ENCODE data around the gene MAMLD1.

The MAMLD1 gene

DNA sequence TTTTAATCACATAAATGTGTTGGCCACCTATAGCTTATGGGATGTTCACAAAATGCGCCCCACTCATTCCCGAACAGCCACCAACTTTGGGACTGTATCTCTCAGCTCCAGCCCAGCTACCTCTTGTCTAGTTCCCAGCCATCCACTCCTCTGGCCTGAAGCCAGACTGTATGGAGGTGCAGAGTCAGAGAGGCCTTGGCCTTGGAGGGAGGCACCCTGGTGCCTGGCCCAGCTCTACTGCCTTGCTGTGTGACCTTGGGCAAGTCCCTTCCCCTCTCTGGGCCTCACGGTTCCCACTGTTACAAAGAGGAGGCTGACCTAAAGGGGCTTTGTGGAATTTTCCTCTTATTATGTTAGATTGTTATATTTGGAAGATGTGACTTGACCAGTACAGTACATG lies 13.9 kb downstream of the MAMLD1 start:
- Mint-ChIP-seq H3K4me1 (ENCODE audit: low read depth in 2 of 2) (peaks cover 2 to 5% of the 10 kb centered on the region in 2 donors), H3K4me3 (no peak overlapping the region), H3K36me3 (ENCODE audit: insufficient read depth) (no peaks in the 10 kb centered on the region), H3K27ac (no peak overlapping the region), H3K27me3 (no peaks in the 10 kb centered on the region), H3K9me3 (no peaks in the 10 kb centered on the region)
- DNase-seq (no peak), ATAC-seq (replicated peaks) (no peak)

DNA sequence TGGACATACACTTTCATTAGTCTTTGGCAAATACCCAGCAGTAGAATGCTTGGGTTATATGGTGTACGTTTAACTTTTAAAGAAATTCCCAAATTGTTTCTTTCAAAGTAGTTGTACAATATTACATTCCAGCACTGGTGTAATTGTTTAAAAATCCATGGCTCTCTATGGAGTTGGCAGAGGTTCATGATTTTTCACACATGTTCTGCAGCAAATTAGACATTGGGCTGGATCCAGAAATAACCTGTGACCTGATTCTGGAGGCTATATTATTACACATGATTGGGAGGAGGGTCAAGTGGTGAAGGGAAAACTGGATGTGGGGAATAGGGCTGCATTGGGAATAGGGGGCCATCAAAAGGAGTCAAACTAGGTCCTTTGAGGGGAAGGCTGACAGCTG lies 41.9 kb downstream of the MAMLD1 start:
- DNase-seq (no peak), ATAC-seq (replicated peaks) (no peak)
- no peaks in the 10 kb centered on the region for H3K36me3 Mint-ChIP-seq (ENCODE audit: insufficient read depth)
- no peaks in the 10 kb centered on the region for H3K9me3 Mint-ChIP-seq
- H3K27me3 Mint-ChIP-seq: no peaks in the 10 kb centered on the region
- no peak overlapping the region for H3K27ac Mint-ChIP-seq
- no peak overlapping the region for H3K4me3 Mint-ChIP-seq
- peaks cover 0 to 11% of the 10 kb centered on the region in 2 donors for H3K4me1 Mint-ChIP-seq (ENCODE audit: low read depth in 2 of 2)

DNA sequence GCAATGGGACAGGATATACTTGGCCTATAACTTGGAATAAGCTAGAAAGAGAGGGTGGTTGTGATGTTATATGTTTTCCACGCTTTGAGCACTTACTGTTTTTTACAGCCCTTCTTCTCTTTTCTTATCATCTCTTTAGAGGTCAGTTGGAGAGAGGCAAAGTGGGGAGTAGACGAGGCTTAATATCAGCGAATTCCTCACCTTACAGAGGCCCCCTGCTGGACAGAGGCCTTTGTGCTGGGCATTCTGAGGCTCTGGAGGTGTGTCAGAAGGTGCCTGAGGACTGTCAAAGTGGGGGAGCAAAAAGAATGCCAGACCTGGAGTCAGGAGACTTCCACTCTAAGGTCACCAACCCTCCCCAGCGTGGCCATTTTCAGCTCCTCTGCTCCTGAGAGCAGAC lies 42.5 kb downstream of the MAMLD1 start:
- Mint-ChIP-seq H3K36me3 (ENCODE audit: insufficient read depth) (no peaks in the 10 kb centered on the region), H3K27me3 (no peaks in the 10 kb centered on the region), H3K9me3 (no peaks in the 10 kb centered on the region), H3K4me1 (ENCODE audit: low read depth in 2 of 2) (peaks cover 5 to 17% of the 10 kb centered on the region in 2 donors), H3K27ac (no peak overlapping the region), H3K4me3 (no peak overlapping the region)
- ATAC-seq (replicated peaks) (no peak), DNase-seq (no peak)

DNA sequence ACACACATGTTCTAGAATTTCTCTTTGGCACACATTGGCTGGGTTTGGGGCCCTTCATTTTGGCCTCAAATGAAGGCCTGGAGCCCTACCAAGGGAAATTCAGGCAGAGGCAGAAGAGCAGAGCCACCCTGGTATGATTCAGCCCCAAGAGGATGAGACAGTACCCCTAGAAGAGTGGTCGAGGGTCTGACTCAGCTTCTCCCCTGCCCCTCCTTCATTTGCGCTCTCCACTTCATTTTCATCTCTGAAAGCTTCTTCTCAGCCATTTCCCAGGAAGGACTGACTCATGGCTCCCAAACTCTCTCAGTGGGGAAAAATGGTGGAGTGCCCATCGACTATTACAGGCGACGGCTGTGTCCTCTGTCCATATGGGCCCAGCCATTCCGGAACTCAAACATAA lies 43.5 kb downstream of the MAMLD1 start:
- H3K4me3 Mint-ChIP-seq: no peak overlapping the region
- DNase-seq: no peak
- no peaks in the 10 kb centered on the region for H3K9me3 Mint-ChIP-seq
- no peaks in the 10 kb centered on the region for H3K36me3 Mint-ChIP-seq (ENCODE audit: insufficient read depth)
- no peak for ATAC-seq (replicated peaks)
- H3K27ac Mint-ChIP-seq: no peak overlapping the region
- peaks cover 11 to 21% of the 10 kb centered on the region in 2 donors for H3K4me1 Mint-ChIP-seq (ENCODE audit: low read depth in 2 of 2)
- H3K27me3 Mint-ChIP-seq: no peaks in the 10 kb centered on the region

DNA sequence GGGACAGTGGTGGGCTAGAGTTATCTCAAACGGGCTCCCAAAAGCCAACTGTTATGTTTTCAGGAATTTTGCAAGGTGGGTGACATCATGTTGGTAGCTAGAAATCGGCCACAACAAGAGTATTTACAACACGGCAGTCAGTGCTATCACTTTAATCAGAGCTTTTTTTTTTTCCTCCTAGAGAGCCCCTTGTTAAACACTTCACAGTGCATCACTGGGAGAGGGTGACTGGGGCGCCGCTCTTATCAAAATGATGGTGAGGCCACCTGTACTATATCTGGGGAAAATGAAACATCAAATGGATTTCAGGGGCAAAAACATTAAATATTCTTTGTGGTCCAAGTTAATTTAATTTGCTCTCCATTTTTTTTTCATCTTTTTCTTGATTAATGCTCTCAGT lies 44.9 kb downstream of the MAMLD1 start:
- DNase-seq (no peak), ATAC-seq (replicated peaks) (no peak)
- Mint-ChIP-seq H3K9me3 (no peaks in the 10 kb centered on the region), H3K4me1 (ENCODE audit: low read depth in 2 of 2) (peaks cover 13 to 21% of the 10 kb centered on the region in 2 donors), H3K4me3 (no peak overlapping the region), H3K36me3 (ENCODE audit: insufficient read depth) (no peaks in the 10 kb centered on the region), H3K27me3 (no peaks in the 10 kb centered on the region), H3K27ac (no peak overlapping the region)

DNA sequence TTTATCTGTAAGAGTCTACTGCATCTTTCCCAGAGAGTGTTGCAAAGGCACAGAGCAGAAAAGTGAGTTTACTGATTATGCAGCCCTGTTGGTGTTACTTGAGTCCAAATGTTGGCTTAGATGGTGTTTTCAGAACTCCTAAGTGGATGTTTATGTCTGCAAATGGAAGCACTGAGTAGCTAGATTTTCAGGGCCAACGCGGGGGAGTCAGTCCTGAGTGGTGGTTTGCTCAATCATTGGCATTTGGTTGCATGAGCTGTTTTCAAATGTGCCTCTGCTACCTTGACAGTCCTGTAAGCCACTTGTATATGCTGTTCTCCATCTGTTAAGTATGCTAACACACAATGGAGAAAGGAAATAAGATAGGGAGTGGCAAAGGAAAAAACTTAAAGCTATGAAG lies 45.4 kb downstream of the MAMLD1 start:
- no peaks in the 10 kb centered on the region for H3K36me3 Mint-ChIP-seq (ENCODE audit: insufficient read depth)
- H3K4me3 Mint-ChIP-seq: no peak overlapping the region
- no peak overlapping the region for H3K27ac Mint-ChIP-seq
- DNase-seq: no peak
- no peak for ATAC-seq (replicated peaks)
- H3K4me1 Mint-ChIP-seq (ENCODE audit: low read depth in 2 of 2): peaks cover 13 to 18% of the 10 kb centered on the region in 2 donors
- no peaks in the 10 kb centered on the region for H3K9me3 Mint-ChIP-seq
- H3K27me3 Mint-ChIP-seq: no peaks in the 10 kb centered on the region

DNA sequence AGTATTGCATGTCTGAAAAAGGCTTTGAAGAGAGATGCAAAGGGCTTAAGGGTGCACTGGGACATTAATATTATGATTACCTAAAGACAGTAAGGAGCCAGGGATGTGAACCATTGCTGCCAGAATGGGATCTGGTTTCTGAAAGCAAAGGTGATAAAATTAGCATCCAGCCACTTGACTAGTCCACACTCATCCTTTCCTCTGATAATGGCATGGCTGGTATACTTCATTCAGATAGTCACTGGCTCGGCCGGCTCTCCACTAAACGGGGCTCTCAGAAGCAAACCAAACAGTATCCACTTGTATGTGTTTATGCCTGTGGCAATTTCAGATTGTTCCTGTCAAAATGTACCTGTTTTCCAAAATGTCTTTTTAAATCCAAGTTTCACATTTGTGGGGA lies 46.4 kb downstream of the MAMLD1 start:
- Mint-ChIP-seq H3K4me3 (no peak overlapping the region), H3K9me3 (no peaks in the 10 kb centered on the region), H3K27me3 (no peaks in the 10 kb centered on the region), H3K36me3 (ENCODE audit: insufficient read depth) (no peaks in the 10 kb centered on the region), H3K27ac (no peak overlapping the region), H3K4me1 (ENCODE audit: low read depth in 2 of 2) (peaks cover 13 to 16% of the 10 kb centered on the region in 2 donors)
- ATAC-seq (replicated peaks) (no peak), DNase-seq (no peak)

DNA sequence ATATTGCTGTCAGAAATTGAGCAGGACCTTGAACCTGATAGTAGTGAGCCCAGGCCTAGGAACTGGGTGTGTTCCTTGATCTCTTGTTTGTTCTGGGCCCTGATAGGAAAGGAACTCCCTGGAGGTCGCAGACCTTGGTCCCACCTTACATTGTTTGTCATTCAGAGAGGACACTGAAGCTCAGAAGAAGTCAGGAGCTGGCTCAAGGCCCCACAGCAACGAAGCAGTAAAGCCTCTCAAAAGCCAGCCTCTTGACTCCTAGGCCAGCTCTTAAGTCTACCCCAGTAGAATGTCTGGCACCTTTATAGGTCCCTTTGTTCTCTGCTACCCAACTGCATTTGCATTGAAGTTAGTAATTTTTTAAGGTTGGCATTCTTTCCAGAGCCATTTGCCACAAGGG lies 46.8 kb downstream of the MAMLD1 start:
- peaks cover 13 to 16% of the 10 kb centered on the region in 2 donors for H3K4me1 Mint-ChIP-seq (ENCODE audit: low read depth in 2 of 2)
- no peaks in the 10 kb centered on the region for H3K27me3 Mint-ChIP-seq
- H3K27ac Mint-ChIP-seq: peak overlapping the region in 1 of 2 donors; percentile 41
- no peaks in the 10 kb centered on the region for H3K9me3 Mint-ChIP-seq
- DNase-seq (no peak), ATAC-seq (replicated peaks) (peak; percentile 25)
- no peaks in the 10 kb centered on the region for H3K36me3 Mint-ChIP-seq (ENCODE audit: insufficient read depth)
- H3K4me3 Mint-ChIP-seq: peak overlapping the region; percentile 25 to 37

DNA sequence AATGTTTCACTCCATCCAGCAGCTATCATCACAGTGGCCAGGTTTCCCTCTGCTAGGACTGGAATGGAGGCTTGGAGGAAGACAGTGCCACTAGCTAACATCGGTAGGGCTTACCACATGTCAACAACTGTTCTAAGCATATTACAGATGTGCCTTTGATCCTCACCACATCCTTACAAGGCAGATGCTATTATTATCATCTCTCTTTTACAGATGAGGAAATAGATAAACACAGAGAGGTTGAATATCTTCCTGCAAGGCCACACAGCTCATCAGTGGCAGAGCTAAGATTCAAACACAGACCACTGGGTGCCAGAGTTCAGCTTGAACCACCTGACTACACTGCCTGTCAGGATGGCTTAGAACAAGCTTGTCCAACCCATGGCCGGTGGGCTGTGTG lies 47.4 kb downstream of the MAMLD1 start:
- no peaks in the 10 kb centered on the region for H3K36me3 Mint-ChIP-seq (ENCODE audit: insufficient read depth)
- H3K9me3 Mint-ChIP-seq: no peaks in the 10 kb centered on the region
- ATAC-seq (replicated peaks) (peak; percentile 97), DNase-seq (peak; percentile 0 to 14 (median 1))
- H3K27me3 Mint-ChIP-seq: no peaks in the 10 kb centered on the region
- peaks cover 13 to 16% of the 10 kb centered on the region in 2 donors for H3K4me1 Mint-ChIP-seq (ENCODE audit: low read depth in 2 of 2)
- peak overlapping the region; percentile 13 to 41 for H3K27ac Mint-ChIP-seq
- H3K4me3 Mint-ChIP-seq: peak overlapping the region; percentile 25 to 37

DNA sequence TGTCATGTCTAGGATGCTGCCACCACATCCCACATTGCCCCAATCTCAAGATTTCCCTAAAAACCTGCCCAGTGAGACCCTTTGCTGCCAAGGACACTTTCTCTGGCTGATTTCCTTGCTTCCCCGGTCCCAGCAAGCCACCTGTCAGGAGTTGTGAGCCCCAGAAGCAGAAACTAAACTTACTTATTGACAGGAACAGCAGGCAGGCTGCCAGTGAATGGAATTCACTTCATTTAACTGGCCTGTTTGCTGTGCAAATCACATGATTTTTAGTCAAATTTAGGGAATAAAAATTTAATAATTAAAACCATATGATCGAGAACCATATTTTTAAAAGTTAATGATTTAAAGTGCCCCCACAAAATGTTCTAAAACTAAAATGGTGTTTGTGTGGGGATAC lies 48.5 kb downstream of the MAMLD1 start:
- Mint-ChIP-seq H3K4me1 (ENCODE audit: low read depth in 2 of 2) (peaks cover 13 to 16% of the 10 kb centered on the region in 2 donors), H3K27ac (no peak overlapping the region), H3K36me3 (ENCODE audit: insufficient read depth) (no peaks in the 10 kb centered on the region), H3K4me3 (no peak overlapping the region), H3K9me3 (no peaks in the 10 kb centered on the region), H3K27me3 (no peaks in the 10 kb centered on the region)
- DNase-seq (no peak), ATAC-seq (replicated peaks) (no peak)

DNA sequence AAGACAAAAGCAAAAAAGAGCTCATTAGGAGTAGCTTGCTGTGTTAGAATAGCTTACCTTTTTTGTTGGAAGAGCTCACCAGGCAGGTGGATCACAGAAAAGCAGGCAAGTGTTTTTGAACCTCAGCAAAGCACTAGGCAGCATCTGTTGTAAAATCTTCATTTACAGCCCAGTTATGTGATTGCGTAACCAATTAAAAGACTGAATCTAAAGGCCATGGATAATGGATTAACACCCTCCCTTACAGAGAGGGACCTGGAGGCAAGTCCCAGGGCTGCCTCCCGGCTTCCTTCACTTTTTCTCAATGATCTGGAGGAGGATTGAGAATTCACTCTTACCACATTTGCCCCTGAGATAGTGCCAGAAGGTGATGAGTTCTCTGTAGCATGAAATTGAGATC lies 51.1 kb downstream of the MAMLD1 start:
- Mint-ChIP-seq H3K4me3 (no peak overlapping the region), H3K4me1 (ENCODE audit: low read depth in 2 of 2) (peaks cover 13 to 16% of the 10 kb centered on the region in 2 donors), H3K9me3 (no peaks in the 10 kb centered on the region), H3K36me3 (ENCODE audit: insufficient read depth) (no peaks in the 10 kb centered on the region), H3K27me3 (no peaks in the 10 kb centered on the region), H3K27ac (no peak overlapping the region)
- DNase-seq: no peak
- ATAC-seq (replicated peaks): no peak

DNA sequence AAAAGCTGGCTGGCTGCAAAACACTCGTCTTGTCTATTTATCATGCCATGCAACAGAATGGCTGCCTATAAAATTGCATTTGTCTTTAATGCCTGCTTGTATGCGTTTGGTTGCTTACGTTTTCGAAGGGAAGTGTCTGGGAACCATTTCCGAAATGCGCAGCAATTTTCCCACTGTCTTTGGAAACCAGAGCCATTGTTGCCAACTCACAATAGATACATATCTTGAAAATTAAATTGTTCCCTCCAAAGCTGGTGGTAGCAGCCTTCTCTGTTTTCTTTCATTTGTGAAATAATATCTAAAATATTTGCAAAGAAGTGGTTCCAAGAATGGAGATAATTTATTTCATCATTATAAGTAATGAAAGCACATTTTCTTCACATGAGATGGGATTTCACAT lies 53.4 kb downstream of the MAMLD1 start:
- H3K36me3 Mint-ChIP-seq (ENCODE audit: insufficient read depth): no peaks in the 10 kb centered on the region
- no peak overlapping the region for H3K27ac Mint-ChIP-seq
- DNase-seq (no peak), ATAC-seq (replicated peaks) (no peak)
- no peak overlapping the region for H3K4me3 Mint-ChIP-seq
- no peaks in the 10 kb centered on the region for H3K9me3 Mint-ChIP-seq
- no peaks in the 10 kb centered on the region for H3K27me3 Mint-ChIP-seq
- peaks cover 0 to 2% of the 10 kb centered on the region in 2 donors for H3K4me1 Mint-ChIP-seq (ENCODE audit: low read depth in 2 of 2)

DNA sequence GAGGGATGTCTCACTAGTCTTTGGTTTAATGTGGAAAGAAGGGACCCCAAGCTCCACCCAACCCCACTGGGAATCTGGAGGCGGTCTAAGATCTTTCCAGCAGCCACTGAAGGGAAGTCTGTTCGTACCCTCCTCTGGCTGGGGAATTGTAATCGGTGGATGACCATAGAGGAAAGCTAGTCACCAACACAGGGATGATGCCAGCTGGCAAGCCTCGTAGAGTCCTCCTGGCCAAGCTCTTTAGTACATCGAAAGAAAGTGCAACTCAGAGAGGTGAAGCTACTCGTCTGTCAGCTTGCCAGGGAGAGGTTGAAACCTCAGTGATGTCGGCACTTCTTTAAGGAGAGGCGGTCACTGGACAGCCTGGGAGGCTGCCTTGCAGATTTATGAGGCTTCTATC lies 58.7 kb downstream of the MAMLD1 start:
- no peaks in the 10 kb centered on the region for H3K9me3 Mint-ChIP-seq
- no peaks in the 10 kb centered on the region for H3K36me3 Mint-ChIP-seq (ENCODE audit: insufficient read depth)
- DNase-seq (no peak), ATAC-seq (replicated peaks) (no peak)
- no peak overlapping the region for H3K27ac Mint-ChIP-seq
- H3K4me1 Mint-ChIP-seq (ENCODE audit: low read depth in 2 of 2): no peaks in the 10 kb centered on the region
- no peak overlapping the region for H3K4me3 Mint-ChIP-seq
- no peaks in the 10 kb centered on the region for H3K27me3 Mint-ChIP-seq

DNA sequence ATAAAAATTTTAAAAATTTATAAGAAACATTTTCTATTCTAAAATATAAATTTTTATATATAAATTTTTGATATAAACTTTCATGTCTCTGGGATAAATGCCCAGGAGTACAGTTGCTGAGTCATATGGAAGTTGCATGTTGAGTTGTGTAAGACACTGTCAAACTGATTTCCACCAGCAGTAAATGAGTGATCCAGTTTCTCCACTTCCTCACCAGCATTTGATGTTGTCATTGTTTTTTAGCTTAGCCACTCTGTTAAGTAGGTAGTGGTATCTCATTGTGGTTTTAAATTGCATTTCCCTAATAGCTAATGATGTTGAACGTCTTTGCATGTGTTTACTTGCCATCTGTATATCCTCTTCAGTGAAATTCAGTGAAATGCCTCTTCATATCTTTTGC lies 66.5 kb downstream of the MAMLD1 start:
- H3K27ac Mint-ChIP-seq: no peak overlapping the region
- ATAC-seq (replicated peaks): no peak
- no peaks in the 10 kb centered on the region for H3K9me3 Mint-ChIP-seq
- no peak for DNase-seq
- no peaks in the 10 kb centered on the region for H3K36me3 Mint-ChIP-seq (ENCODE audit: insufficient read depth)
- no peak overlapping the region for H3K4me3 Mint-ChIP-seq
- H3K4me1 Mint-ChIP-seq (ENCODE audit: low read depth in 2 of 2): peaks cover 0 to 1% of the 10 kb centered on the region in 2 donors
- no peaks in the 10 kb centered on the region for H3K27me3 Mint-ChIP-seq

DNA sequence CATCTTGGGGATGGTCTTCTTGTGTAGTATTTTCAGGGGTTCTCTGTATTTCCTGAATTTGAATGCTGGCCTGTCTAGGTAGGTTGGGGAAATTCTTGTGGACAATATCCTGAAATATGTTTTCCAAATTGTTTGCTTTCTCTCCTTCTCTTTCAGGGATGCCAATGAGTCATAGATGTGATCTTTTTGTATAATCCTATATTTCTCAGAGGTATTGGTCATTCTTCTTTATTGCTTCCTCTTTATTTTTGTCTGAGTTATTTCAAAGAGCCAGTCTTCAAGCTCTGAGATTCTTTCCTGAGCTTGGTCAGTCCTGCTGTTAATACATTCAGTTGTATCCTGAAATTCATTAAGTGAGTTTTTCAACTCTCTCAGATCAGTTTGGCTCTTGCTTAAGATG lies 73.1 kb downstream of the MAMLD1 start:
- no peak for ATAC-seq (replicated peaks)
- no peak for DNase-seq
- H3K27ac Mint-ChIP-seq: no peak overlapping the region
- no peaks in the 10 kb centered on the region for H3K27me3 Mint-ChIP-seq
- H3K36me3 Mint-ChIP-seq (ENCODE audit: insufficient read depth): no peaks in the 10 kb centered on the region
- H3K9me3 Mint-ChIP-seq: peaks cover 0 to 2% of the 10 kb centered on the region in 2 donors
- H3K4me1 Mint-ChIP-seq (ENCODE audit: low read depth in 2 of 2): no peaks in the 10 kb centered on the region
- H3K4me3 Mint-ChIP-seq: no peak overlapping the region
